Activated effector memory CD4-positive, alpha-beta T cell treated with Interleukin-2 at 50 U/mL for 16 hours (primary cell): Measurements from ENCODE around the gene SLC12A7.

Experiments
- DNase-seq: peaks from one replicate; pipeline ENCODE4 v3.0.0-alpha.2; 2020

SLC12A7 gene

DNA sequence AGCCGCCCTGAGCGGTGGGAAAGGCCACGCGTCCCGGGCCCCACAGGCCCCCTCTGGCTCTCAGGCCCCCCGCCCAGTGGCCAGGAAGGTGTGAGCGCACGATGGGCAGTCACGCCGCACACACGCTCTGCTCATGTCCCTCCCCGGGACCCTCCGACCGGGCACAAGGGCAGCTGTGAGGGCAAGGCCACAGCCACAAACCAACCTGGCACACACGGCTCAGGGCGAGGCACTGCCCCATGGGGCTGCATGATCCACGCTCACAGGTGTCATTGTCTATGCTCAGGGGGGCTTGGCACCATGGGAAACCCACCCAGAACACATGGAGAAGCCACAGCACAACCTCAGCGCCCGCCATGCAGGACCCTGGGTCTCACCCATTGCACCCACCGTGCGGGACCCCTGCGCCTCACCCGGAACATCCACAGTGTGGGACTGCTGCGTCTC, 51.3 kb downstream of the SLC12A7 start:
- DNase-seq = no peak

DNA sequence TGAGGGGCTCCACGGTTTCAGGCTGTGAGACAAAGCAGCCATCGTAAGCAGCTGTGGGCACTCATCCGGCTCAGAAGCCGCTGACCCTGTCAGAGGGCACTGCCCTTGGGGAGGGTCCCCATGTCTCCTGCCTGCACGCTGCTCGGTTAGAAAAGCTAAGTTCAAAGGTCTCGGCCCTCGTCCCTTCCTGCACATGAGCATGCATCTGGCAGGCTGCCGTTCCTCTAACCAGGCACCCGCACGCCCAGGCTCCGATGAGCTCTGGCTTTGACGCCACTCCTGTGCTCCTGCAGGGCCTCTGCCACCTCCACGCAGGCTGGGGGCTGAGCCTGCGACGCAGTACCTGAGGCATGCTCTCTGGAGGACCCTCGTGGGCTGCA, 52.0 kb downstream of the SLC12A7 start:
- DNase-seq = no peak

DNA sequence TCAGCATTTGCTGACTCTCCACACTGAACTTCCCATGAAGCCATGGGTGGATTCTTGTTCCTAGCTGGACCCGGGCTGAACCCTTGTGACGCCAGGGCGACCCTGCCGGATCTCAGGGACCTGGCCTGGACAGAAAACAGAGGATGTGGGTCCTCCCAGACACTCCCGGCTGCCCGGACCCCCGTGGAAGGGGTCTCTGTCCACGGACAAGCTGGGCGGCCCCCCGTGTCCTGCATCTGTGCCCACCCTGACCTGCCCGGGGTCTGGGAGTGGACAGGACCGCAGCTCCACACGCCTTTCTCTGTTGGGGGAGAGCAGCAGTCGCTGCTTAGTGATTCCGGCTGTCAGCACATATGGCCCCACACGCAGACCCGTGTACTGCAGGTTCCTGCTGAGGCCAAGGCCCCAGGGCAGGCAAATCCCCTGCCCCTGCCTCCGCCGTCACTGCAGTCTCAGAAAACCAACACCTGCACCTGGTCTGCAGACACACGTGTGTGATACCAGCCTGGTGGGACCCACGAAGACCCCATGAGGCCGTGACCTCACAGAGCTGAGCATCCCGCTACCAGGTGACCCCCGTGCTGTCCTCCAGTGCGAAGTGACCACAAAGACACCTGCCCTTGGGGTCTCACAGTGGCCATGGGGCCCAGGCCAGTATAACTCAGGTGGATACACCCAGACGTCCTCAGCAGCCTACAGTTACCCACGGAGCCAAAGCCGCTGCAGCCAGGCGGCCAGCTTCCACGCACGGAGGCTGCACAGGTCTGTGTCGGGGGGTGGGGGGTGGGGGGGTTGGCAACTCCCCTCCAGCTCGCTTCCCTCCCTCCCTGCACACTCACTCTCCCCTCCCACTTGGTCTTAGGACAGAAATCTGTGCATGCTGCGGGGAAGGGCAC, 52.6 kb downstream of the SLC12A7 start:
- no peak for DNase-seq

DNA sequence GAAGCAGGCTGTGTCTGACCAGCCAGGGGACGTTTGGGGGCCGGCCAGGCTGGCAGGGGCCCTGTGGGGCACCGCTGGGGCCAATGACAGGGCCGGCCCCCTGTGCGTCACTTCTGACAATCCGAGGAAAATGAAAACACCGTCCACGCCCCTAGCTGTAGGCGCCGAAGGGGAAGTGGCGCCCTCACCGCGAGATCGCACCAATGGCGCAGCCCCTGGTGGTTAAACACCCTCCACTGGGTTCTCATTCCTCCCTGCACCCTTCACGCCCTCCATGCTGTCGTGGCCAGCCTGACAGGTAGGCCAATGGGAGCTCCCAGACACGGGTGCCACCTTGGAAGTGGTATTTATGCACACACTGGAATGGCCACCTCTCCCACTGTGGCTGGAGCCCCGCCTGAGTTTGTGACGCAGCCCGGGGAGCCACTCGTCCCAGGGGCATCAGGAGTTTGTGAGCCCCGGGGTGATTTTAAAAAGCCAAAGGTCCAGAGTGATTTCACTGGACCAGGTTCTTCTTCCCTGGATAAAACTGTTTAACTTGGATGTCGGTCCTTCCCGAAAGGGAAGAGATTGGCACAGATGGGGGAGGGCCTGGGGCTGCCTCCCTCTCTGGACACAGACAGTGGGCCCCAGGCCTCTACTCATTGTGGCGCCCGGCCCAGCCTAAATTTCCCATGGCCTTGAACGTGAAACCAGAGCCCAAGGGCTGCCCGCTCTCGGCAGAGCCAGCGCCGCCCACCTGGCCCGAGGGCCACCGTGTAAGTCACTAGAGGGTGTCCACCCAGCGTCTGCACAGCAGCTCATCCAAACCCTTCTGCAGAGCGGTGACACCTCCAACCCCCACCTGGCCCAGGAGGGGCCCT, 53.5 kb downstream of the SLC12A7 start:
- no peak for DNase-seq

DNA sequence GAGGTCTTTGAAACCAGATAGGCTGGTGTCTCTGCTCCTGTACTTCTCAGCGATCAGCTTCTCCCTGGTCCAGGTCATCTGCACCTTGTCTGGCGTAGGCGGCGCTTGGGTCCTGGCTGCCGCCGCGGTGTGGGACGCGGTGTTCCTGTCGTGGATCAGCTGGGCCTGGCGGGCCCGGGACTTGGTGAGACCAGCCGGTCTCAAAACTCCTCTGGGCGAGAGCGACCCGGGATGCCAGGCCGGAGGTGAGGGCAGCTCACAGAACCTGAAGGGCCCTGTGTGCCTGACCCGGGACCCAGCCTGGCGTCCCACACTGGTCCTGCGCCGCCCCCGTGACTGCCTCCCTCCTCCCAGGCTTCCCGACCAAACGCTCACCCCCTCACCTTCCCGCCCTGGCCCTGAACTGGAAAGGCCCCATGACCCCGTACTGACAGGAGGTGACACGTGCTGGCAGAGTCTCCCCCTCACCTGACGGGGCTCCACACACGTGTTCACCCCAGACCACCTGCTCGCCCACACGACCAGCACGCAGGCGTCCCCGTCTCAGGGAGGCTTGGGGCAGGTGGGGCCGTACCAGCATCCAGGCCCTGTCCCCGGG, 54.3 kb downstream of the SLC12A7 start:
- no peak for DNase-seq

DNA sequence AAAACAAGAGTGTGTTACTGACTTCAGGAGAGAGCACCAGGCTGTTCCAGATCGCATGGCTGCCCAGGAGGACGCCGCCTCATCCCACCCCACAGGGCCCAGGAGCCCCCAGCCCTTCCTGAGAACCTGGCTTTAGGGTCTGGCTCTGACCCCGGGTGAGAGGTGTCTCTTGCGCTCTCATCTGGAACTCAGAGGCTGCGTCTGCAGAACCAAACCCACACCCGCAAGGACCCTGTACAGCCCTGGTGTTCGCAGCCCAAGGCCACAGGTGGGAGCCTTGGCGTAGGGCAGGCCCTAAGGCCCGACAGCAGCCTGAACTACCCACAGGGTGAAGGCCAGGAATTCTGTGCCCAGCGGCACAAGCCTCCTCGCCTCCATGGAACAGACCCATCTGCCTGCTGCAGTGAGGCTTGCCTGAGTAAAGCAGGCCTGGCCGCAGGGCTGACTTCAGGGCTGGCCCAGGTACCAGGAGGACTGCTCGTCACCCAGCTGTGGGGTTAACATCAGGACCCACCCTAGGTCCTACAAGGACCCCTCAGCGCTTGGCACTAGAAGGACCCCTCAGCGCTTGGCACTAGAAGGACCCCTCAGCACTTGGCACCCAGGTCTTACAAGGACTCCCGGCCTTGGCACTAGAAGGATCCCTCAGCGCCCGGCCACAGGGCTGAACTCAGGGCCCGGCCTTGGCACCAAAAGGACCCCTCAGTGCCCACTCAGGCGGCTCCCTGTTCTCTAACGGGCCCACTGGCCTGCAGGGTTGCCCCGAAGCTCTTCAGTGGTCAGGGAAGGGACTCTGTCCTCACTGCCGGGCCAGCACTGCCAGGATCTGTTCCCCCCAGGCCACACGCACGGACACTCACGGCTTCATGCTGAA, 55.0 kb downstream of the SLC12A7 start:
- DNase-seq = no peak

DNA sequence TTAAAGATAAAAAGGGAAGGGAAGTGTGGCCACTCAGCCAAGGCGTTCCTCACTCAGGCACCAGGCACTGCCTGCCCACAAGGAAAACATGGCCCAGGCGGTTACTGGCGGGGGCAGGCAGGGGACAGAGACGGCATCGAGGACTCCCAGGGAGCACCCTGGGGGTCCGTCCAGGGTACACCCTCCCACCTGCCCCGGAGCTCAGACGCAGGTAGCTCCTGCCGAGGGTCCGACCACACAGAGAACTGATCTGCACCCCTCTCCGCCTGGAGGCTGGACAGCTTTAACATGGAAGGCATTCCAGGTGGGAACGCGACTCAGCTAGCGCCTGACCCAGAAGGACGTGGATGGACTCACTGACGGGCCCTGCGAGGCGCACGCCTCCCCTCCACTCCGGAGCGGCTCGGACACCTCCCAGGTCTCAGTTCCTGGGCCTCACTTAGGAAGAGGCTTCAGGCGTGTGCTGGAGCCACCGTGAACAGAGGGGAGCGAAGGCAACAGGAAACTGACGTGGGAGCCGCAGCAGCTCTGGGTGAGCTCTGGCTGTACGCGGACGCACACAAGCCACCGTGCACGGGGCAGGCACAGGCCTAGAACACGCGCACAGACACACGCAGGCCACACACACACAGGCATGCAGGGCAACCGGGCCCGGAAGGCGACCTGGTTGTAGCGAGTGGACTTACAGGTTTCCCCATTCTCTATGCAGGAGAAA, 55.8 kb downstream of the SLC12A7 start:
- no peak for DNase-seq

DNA sequence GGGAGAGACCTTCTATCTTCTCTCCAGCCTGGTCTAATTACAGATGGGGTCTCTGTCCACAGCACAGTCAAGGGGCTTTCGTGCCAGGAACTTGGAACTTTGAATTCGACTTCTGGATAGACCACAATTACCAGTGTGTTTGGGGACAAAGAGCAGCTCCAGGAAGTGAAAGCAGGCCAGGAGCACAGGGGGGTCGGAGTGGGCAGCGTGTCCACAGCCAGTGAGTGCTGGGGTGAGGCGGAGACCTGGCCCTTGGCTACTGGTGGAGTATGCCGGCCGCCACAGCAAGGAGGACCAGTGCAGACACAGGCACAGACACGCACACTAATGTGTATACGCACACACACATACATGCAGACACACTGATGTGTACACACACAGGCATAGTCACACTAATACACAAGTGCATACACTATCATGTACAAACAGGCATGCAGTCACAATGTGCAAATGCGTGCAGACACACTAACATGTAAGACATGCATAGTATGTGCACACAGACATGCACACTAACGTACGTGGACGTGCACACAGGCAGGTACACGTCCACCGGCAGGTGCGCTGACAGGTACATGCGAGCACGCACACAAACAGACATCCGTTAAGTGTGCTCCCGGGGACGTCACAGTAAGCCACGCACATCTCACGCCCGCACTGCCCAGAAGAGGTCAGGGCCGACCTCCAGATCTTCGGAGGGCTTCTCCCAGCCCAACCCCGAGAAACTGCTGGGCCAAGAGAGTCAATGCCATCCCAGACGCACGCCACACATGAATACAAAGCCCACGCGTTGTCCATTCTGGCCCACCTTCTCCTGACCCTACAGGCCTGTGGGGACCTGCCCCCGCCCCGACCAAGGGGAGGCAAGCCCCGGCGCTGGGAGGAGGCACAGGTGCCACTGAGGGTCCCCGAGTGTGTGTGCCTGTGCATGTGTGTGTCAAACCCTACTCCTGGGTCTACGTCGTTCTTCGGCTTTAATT, 56.8 kb downstream of the SLC12A7 start:
- no peak for DNase-seq

DNA sequence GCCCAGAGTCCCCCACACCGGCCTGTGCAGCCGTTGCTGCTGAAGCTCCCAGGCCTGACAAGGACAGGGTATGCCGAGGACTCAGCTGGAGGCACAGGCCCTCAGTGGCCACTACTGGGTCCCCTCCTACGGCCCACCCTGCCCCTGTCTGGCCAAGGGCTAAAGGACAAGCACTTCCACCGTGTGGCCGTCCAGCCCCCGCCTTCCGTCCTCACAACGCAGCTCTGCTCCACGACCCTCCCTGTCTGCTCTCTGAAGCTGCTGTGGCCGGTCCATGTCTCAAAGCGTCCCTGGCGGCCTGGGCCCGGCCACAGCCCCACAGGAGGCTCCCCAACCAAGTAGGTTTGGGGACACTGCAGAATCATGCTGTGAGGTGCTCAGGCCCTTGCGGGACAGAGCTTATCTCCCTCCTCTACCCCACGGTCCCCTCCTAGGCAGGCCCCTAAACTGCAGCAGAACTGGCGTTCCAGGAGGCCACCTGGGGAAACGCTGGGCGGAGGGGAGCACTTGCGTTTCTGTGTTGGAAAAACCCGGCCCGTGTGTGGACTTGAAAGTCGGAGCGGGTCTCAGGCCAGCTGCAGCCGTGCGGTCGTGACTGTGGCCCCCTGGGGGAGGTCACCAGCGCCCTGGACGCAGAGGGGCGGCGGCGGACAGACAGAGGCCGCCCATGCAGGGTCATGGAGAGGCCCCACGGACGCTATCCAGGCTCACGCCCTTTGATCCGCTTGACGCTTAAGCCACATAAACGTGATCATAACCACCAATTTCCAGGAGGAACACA, 57.7 kb downstream of the SLC12A7 start:
- DNase-seq = no peak

DNA sequence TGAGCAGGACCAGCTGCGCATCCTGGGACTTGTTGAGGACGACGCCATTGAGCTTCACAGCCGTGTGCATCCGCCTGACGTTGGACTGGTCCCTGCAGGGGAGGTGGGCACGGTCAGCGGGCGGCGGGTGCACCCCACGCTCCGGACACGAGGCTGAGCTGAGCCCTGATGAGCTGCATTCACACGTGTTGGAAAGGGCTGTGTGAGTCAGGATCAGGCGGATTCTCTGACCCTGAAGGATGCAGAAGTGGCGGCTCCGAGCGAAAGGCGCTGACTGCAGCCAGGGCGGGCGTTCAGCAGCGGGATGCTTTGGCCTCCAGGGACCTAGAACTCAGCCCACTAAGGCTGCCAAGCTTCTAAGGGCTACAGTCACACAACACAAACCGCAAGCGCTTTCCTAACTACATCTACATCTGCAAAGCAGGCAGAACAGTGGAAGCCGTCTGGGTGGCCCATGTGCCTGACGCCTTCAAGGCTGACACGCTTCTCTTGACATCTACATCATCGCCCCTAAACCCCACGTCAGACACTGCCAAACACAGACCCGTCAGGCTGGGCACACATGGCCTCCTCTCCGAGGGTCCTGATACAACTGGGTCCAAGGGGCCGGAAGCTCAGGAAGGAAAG, 58.4 kb downstream of the SLC12A7 start:
- no peak for DNase-seq

DNA sequence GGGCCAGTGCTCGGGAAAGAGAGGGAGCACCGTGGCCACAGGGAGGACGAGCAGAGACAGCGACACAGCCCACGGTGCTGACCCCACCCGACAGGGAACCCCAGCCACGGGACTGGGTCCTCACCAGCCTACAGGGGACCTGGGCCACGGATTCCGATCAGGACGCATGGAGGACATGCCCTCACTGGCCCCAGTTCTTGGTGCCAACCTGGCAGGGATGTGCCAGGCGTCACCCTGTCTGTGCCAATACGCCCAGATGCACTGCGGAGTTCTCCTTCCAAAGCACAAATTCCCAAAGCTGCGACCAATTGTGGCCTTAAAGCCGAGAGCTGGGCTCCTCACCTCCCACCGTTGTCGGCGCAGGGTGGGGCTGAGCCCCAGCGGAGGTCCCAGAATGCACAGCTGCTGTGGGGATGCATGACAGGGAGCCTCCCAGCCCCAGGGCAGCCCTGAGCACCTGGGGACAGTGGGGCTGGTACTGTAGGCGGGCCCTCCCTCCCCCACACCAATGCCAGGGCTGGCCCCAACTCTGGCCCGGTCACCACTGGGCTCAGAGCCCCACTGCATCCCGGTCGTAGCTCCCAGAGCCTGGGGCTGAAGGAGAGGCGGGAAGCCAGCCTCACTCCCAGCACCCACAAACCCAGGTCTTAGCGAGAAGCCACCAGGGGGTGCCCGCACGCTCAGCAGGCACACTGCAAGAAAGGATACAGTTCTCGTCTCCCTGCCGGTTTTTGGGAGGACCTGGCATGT, 59.0 kb downstream of the SLC12A7 start:
- no peak for DNase-seq

DNA sequence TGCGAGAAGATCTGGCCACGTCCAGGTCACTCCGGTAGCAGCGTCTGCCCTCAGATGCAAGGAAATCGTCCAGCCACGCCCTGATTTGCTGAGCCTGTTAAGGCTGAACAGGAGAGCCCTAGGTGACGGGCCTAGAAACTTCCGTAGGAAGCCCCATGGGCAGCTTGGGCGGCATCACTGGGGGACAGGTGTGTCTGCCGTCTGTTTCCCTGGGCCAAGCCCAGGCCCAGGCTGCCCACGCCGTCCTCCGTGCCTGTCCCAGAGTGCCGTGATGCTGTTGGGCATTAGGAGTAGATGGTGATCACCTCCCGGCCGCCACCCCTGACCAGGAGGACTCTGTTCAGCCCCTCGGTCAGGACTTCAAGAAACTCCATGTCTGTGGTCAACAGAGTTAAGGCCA, 59.8 kb downstream of the SLC12A7 start:
- DNase-seq = no peak

DNA sequence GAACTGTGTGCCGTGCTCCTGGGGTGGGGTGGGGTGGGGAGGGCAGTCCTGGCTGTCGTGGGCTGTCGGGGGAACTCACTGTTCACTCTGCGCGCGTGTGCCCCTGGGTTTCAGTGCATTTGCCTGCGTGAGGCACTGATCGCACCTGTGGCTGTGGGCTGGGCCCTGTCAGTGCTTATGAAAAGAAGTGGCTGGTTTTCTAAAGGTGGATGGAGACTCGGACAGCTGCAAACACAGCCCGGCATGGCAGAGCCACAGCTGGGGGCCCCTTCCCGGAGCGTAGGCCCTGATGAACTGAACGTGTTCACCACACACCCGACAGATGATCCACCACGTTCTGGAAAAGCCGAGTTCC, 60.5 kb downstream of the SLC12A7 start:
- no peak for DNase-seq

DNA sequence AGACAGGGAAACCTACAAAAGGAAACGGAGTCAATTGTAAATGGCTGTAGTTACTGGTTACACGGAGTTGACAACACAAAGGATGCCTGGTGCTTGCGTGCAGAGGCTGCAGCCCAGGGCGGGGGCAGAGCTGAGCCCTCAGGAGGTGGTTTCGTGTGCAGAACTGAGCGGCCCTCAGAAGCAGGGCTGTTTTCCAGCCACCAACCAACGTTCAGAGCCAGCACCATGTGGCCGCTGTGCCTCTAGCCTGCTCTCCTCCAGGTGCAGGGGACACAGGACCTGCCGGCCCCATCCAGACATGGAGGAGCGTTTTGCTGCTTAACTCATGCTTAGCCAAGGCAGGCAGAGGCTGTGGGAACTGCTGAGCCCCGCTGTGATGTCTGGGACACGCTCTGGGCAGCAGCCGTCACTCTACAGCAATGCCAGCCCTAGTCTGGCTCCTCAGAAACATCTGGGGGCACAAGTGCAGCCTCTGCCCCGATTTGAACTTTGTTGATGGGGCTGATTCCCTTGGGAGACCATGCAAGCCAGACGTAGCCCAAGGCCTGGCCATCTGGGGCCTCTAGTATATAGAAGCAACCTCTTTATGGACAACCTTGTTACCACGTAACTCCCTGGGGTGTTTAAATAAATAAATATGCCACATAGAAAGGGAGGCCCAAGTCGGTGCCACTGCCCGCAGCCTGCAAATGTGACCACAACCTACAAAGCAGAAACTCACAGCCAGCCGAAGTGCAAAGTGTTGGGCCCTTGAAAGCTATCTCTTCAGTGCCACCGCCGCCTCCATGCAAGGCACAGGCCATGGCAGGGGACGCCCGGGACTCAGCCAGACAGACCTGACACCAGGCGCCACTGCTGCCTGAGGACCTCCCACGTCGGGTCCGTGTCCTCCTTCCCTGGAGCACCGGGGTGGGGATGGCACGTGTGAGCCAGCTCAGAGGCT, 61.2 kb downstream of the SLC12A7 start:
- DNase-seq = no peak

DNA sequence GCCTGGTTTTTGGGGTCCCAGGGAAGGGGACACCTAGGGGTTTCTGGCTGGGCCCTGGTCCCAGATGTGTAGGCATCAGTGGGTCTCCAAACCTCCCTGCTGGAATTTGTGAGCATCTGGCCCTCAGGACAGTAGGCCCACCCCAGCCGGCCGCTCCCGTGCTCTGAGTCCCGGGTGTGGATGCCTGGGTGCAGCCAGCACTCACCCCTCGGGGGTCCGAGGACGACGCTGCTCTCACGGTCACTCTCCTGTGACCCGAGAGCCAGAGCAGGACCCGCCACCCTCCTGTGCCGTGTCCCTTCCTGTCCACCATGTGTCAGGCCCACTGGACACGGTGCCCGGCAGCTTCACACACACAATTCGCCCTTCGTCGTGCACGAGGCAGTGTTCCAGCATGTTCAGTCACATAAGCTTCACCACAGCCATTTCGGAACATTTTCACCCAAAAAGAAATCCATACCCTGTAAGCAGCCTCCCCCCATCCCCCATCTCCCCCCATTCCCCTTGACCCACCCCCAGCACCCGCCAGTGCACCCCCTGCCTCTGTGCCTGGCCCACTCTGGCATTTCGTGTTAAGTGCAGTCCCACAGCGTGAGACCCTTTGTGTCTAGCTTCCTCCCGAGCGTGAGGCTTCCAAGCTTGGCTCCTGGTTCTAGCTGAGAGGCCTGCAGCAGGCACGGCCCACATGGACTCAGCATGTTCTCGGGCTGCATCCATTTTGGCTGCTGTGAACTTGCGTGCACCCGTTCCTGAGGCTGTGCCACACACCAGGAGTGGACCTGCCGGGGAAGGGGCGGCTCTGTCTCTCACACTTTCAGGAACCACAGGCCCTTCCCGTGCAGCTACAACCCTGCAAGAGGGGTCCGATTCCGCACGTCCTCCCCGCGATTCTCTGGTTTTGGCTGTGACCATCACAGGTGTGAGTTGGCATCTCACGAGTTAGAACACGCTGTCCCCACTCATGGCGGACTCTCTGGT, 62.7 kb downstream of the SLC12A7 start:
- no peak for DNase-seq

DNA sequence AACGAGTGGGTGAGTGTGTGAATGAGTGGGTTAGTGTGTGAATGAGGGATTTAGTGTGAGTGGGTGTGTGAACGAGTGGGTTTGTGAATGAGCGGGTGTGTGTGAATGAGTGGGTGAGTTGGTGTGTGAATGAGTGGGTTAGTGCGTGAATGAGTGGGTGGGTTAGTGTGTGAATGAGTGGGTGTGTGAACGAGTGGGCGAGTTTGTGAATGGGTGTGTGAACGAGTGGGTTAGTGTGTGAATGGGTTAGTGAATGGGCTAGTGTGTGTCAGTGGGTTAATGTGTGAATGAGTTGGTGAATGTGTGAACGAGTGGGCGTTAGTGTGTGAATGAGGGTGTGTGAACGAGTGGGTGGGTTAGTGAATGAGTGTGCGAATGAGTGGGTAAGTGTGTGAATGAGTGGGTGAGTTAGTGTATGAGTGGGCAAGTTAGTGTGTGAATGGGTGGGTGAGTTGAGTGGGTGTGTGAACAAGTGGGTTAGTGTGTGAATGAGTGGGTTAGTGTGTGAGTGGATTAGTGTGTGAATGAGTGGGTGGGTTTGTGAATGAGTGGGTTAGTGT, 63.6 kb downstream of the SLC12A7 start:
- DNase-seq = no peak
